Measurements from ENCODE around the gene PARP3.
"Not testable (repeated sequence)": the region's sequence is repeated elsewhere in the genome, so short reads cannot be mapped to it uniquely, and the experiment has no call there.

Gene PARP3

GRCh38 chr3:51988286-51989146 is 46.4 kb downstream of the PARP3 start:
- Histone ChIP-seq H3K4me3 (ENCODE audit: low read depth in 1 of 2, low read length in 1 of 2) (no peak overlapping the region), H3K9me3 (no peaks in the 10 kb centered on the region), H3K27ac (no peak overlapping the region), H3K4me1 (ENCODE audit: control insufficient read depth in 1 of 2, insufficient read depth in 1 of 2, low read depth in 1 of 2, low read length in 1 of 2) (peaks cover 2 to 3% of the 10 kb centered on the region in 2 experiments), H3K36me3 (peaks cover 10% of the 10 kb centered on the region), H3K27me3 (no peaks in the 10 kb centered on the region)
- TF ChIP-seq, protein P1, sequence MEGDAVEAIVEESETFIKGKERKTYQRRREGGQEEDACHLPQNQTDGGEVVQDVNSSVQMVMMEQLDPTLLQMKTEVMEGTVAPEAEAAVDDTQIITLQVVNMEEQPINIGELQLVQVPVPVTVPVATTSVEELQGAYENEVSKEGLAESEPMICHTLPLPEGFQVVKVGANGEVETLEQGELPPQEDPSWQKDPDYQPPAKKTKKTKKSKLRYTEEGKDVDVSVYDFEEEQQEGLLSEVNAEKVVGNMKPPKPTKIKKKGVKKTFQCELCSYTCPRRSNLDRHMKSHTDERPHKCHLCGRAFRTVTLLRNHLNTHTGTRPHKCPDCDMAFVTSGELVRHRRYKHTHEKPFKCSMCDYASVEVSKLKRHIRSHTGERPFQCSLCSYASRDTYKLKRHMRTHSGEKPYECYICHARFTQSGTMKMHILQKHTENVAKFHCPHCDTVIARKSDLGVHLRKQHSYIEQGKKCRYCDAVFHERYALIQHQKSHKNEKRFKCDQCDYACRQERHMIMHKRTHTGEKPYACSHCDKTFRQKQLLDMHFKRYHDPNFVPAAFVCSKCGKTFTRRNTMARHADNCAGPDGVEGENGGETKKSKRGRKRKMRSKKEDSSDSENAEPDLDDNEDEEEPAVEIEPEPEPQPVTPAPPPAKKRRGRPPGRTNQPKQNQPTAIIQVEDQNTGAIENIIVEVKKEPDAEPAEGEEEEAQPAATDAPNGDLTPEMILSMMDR (IDR thresholded peaks at IDR 0.05) = no peak

GRCh38 chr3:51990501-51990971 is 48.4 kb downstream of the PARP3 start:
- H3K27ac ChIP-seq = not testable (repeated sequence)
- Histone ChIP-seq H3K36me3 (peaks cover 20% of the 10 kb centered on the region), H3K4me1 (ENCODE audit: control insufficient read depth in 1 of 2, insufficient read depth in 1 of 2, low read depth in 1 of 2, low read length in 1 of 2) (peaks cover 10 to 12% of the 10 kb centered on the region in 2 experiments)

DNA sequence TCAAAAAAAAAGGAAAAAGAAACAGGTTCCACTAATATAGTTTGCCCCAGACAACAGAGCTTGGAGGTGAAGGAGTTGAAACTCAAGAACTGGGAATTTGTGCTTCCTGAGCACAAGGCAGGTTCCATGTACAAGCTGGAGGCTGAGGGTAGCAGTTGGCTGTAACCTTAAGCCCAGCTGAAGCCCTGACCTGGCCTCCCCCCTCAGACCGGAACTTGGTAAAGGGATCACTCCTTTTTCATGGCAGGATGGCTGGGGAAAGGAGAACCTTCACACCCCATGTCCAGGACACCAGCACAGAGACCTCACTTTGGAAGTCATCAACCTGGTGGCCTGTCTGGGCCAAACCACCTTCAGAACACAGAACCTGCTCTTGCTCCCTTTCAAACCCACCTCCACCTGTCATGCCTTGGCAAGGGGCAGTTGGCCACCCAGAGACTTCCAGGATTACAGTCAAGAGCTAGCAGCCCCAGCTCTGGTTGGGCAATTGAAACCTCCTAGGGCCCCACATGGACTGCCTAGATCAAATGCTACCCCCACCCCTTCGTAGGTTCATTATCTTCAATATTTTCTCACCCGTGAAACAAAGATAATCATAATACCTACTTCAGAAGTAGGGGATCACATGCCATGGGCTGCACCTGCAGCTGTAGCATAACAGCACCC is 50.0 kb downstream of the PARP3 start:
- H3K9me3 ChIP-seq = no peaks in the 10 kb centered on the region
- H3K4me1 ChIP-seq (ENCODE audit: control insufficient read depth in 1 of 2, insufficient read depth in 1 of 2, low read depth in 1 of 2, low read length in 1 of 2) = peaks cover 12 to 15% of the 10 kb centered on the region in 2 experiments
- H3K27me3 ChIP-seq = no peaks in the 10 kb centered on the region
- H3K27ac ChIP-seq = no peak overlapping the region
- TF ChIP-seq, protein P1 (IDR thresholded peaks at IDR 0.05) = no peak
- H3K36me3 ChIP-seq = peaks cover 20% of the 10 kb centered on the region
- H3K4me3 ChIP-seq (ENCODE audit: low read depth in 1 of 2, low read length in 1 of 2) = no peak overlapping the region

More at GRCh38 chr3:51990501-51990971, 48.4 kb downstream of the PARP3 start:
- H3K9me3 ChIP-seq; H3K27me3 ChIP-seq; H3K4me3 ChIP-seq (ENCODE audit: low read depth in 1 of 2, low read length in 1 of 2): not testable (repeated sequence)

- peaks cover 12 to 15% of the 10 kb centered on the region in 2 experiments for H3K4me1 ChIP-seq (ENCODE audit: control insufficient read depth in 1 of 2, insufficient read depth in 1 of 2, low read depth in 1 of 2, low read length in 1 of 2)
- not testable (repeated sequence) for H3K9me3 ChIP-seq; H3K27ac ChIP-seq; H3K4me3 ChIP-seq (ENCODE audit: low read depth in 1 of 2, low read length in 1 of 2); H3K27me3 ChIP-seq
- peaks cover 20% of the 10 kb centered on the region for H3K36me3 ChIP-seq
These were observed 51.5 kb downstream of the PARP3 start for GRCh38 chr3:51993657-51994056.

- Histone ChIP-seq H3K9me3 (no peaks in the 10 kb centered on the region), H3K4me1 (ENCODE audit: control insufficient read depth in 1 of 2, insufficient read depth in 1 of 2, low read depth in 1 of 2, low read length in 1 of 2) (peaks cover 12 to 15% of the 10 kb centered on the region in 2 experiments), H3K36me3 (peaks cover 20% of the 10 kb centered on the region), H3K27ac (no peak overlapping the region), H3K4me3 (ENCODE audit: low read depth in 1 of 2, low read length in 1 of 2) (no peak overlapping the region), H3K27me3 (peaks cover 4% of the 10 kb centered on the region)
- TF ChIP-seq, protein P1 (IDR thresholded peaks at IDR 0.05) = no peak
These were observed 52.4 kb downstream of the PARP3 start for GRCh38 chr3:51994530-51994929.

GRCh38 chr3:51995346-51996163 is 53.4 kb downstream of the PARP3 start, which contains the start of gene RPL29:
RPL29 (minus strand) TSS chr3:51995895; CDS start chr3:51995461, 434 bp downstream.
- TF ChIP-seq, protein P1 (IDR thresholded peaks at IDR 0.05) = peak; percentile 30

More at GRCh38 chr3:51995346-51996163, 53.4 kb downstream of the PARP3 start, which contains the start of gene RPL29:
- Histone ChIP-seq H3K9me3 (no peaks in the 10 kb centered on the region), H3K27me3 (peaks cover 4% of the 10 kb centered on the region), H3K27ac (peak within 1 kb of the TSS; percentile 70), H3K36me3 (peaks cover 20% of the 10 kb centered on the region), H3K4me1 (ENCODE audit: control insufficient read depth in 1 of 2, insufficient read depth in 1 of 2, low read depth in 1 of 2, low read length in 1 of 2) (peaks cover 12 to 15% of the 10 kb centered on the region in 2 experiments), H3K4me3 (ENCODE audit: low read depth in 1 of 2, low read length in 1 of 2) (peak within 1 kb of the TSS; percentile 76 to 78)
